GM19328 (cell line): Measurements from ENCODE around the gene GHRH.

Experiments
- ATAC-seq: cut with Tn5 transposase; IDR thresholded peaks from one replicate; pipeline ENCODE4 v1.9.1; 2021; ENCODE audit warnings: mild to moderate bottlenecking, moderate library complexity; ENCODE audit not compliant: unreplicated experiment

GHRH gene

DNA sequence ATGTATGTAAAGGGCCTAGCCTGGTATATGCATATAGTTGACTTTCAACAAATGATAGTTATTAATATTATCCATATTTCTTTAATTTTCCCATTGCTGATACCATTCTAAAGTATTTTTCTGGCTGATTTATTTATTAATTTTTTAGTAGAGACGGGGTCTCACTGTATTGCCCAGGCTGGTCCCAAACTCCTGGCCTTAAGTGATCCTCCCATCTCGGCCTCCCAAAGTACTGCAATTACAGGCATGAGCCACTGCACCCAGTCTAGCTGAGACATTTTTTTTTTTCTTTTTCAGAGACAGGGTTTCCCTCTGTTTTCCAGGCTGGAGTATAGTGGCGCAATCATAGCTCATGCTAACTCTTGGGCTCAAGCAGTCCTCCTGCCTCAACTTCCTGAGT lies 52.4 kb downstream of the GHRH start:
- no peak for ATAC-seq

DNA sequence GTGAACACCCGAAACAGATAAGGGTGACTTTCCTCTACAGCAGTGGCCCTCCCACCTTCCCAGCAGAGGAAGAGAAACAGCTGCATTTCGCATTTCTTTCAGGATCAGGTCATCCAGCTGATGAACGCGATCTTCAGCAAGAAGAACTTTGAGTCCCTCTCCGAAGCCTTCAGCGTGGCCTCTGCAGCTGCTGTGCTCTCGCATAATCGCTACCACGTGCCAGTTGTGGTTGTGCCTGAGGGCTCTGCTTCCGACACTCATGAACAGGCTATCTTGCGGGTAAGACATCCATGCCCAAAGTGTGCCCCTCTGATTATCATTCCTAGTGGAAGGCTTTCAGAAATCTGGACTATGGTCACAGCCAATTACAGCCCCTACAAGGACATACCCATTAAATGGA lies 54.4 kb downstream of the GHRH start:
- no peak for ATAC-seq

DNA sequence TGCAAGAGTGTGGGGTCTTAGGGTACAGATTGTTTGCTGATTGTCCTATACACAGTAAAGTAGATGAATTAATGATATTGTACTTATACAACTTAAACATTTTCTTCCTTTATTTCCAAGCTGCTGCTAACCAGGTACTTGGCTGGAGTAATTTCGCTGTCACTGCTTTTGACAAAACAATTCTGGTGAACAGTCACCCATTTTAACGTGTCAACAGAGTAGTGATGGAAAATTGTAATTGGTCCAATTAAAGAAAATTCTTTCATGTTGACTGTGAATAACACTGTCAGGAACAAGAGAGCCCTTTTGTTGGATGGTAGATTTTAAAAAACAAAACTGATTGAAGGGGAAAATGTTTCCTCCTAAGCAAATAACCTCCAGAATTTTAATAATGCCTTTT lies 55.8 kb downstream of the GHRH start:
- no peak for ATAC-seq

DNA sequence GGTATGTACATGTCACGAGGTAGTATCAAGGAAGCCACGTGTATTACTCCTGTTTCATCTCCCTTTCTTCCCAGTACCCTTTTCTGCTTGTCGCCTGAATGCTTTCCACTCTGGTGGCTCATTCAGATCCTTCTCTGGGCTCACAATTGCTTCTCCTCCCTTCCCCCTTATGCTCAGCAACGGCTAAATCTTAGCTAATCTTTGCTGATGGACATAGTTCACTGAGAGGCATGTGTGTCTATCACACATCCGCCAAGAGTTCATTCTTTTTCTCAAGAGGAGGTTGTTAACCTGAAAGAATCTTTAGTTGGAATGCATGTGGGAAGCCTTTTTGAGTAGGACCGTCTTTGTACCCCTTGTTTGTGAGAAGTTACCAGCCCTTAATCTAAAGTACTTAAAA lies 56.5 kb downstream of the GHRH start:
- ATAC-seq = no peak

DNA sequence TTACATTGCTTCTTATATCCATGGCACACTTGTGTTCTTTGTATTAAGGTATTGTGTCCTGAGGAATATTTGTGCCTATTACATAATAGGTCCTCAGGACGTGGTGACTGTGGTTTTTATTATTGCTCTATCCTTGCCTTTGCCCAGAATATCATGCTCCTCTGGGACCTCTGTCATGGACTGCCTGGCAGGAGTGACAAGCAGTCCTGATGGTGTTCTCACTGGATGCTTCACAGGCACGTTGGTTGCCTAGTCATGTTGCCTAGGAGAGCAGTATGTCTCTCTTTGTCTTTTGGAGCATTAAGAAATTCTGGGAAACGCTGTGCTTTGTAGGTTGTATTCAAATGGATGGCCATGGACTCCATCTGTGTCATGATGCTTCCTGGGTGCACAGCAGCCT lies 57.6 kb downstream of the GHRH start:
- no peak for ATAC-seq

DNA sequence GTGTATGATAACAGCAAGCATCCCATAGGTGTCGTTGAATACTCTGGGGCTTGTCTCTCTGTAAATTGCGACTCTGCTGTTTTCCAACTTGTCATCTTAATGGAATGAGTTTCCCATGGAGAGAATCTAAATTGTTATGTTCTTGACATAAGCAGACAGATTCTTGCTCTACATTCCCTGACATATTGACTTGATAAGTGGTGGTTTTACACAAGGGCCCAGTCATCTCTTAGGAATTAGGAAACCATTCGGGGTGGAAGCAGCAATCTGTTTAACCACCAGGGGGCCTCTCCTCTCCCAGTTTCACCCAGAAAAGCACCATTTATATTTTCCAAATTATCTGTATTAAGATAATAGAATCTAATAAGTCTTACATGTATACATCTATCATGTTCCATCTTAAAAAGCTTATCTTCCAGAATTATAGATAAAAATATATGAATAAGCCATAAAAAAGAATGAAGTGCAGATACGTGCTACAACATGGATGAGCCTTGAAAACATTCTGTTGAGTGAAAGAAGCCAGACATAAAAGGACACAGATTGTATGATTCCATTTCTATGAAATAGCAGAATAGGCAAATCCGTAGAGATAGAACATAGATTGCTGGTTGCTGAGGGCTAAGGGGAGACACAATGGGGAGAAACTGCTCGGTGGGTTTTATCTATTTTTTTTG lies 59.2 kb downstream of the GHRH start:
- ATAC-seq = no peak

DNA sequence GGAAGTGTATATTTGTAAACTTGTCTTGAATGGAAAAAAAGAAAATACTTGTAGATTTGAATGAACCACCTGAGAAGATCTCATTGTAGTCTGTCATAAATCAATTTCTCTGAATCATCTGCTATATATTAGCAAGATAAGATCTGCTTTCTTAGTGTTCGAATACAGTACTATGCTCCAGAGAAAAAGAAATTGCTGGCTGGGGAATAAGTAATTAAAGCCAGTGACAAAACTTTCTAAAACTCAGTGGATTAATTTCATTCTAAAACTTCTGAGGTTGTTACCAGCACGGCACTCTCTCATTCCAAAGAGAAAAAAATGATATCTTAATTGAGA lies 59.8 kb downstream of the GHRH start:
- no peak for ATAC-seq
